NCI-H1436 (cell line): ENCODE results near the gene LOXHD1.

Experiments used
- DNase-seq: peaks from one replicate; lab custom pipeline; 2025; lab: John Stamatoyannopoulos, UW

Gene LOXHD1

GRCh38 chr18:46449033-46449432 lies 208.0 kb downstream of the LOXHD1 start:
- DNase-seq = no peak

DNA sequence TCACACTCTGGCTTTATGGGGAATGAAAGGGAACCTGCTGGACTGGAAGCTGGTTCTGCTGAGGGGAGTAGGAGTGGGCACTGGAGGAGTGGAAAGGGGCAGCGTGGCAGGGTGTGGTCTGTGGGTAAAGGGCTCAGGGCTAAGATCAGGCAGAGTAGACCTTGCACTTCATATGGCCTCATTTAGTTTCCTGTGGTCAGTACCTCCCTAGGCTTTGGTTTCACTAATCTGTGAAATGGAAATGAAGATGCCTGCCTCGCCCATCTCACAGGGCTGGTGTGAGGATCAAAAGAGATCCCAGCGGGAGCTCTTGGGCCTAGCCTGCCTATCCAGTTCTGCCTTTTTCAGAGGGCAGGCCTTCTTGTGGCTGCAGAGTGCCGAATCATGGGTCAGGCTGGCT lies 208.7 kb downstream of the LOXHD1 start:
- no peak for DNase-seq

- DNase-seq = no peak
These were observed 209.2 kb downstream of the LOXHD1 start for GRCh38 chr18:46447792-46448191.

- DNase-seq = no peak
These were observed 209.7 kb downstream of the LOXHD1 start for GRCh38 chr18:46447323-46447722.

DNA sequence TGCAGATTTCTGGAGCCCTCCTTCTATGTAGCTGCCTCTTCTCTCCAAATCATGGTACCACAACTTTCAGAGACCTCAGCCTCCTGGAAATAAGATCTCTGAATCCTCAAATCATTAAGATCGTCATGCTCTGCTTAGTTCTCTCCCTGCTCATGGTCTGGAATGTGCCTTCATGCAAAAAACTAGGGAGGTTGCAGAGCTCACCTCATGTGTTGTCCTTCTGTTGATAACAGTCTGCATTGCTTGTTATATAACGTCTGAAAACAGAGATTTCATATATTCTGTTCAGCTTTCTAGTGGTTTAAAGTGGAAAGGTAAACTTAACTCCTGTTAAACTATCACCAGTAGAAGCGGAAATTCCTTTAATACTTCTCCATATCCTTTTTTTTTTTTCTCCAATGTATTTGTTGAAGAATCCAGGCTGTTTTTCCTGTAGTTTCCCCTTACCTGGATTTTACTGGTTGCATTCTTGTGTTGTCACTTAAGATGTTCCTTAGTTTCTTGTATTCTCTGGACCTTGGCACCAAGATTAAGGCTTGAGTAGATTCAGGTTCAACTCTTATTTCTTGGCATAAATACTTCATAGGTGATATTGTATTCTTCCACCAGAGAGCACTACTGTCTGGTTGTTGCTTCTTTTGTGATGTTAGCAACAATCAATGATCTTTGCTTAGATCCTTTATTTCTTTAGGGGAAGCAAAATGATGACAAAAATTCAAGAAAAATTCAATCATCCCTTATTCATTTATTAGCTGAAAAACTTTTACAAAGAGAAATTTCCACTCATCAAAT lies 211.3 kb downstream of the LOXHD1 start:
- DNase-seq = no peak

DNA sequence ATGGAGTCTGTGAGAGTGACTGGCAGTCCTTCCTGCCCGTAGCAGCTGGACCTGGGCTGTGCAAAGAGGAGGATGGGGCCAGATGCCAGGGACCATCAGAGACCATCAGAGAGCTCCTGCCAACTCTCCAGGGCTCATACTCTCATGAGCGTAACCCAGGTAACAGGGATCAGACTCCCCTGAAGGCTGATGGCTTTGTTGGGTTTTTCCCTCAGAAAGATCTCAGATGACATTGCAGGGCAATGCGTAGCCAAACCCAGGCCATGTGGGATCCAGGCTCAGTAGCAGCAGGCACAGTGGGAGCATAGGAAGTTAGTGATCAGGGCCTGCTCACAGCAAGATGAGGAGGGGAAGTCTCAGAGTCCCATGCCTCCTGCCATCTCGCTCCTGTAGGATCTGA lies 218.0 kb downstream of the LOXHD1 start:
- no peak for DNase-seq

- no peak for DNase-seq
These were observed 220.0 kb downstream of the LOXHD1 start for GRCh38 chr18:46437061-46437460.

DNA sequence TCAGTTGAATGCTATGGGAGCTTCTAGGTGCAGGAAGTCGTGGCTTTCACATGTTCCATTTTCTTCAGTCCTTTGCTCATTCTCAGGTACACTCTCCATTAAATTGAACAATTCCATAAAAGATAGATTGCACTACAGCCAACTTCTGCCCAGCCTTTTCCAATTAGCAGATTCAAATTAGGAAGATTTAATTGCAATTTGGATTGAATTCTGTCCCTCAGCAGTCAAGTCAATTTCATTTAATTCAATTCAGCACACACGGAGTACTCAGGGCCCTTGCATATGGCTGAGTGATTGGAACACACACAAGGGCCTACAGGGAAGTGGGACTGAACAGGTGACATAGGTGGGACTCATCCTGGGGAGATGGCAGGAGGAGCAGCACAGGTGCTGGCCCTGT lies 220.4 kb downstream of the LOXHD1 start:
- no peak for DNase-seq

DNA sequence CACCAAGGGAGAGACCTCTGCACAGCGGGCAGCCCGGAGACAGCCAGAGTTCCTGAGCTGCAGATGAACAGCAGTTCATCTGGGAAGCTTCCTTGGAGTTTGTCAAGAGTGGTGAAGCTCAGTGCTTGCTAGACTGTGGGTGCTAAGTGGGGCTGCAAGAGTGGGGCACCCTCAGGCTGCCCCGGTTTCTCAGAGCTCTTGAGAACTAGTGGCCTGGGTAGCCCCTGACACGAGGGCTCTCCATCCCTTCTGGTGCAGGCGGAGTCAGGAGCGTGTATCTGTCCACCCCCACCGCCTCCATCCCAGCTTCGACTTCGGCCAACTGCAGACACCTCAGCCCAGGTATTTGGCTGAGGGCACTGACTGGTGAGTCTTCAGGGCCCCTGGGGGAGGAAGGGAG lies 222.0 kb downstream of the LOXHD1 start:
- DNase-seq = no peak

- no peak for DNase-seq
These were observed 222.4 kb downstream of the LOXHD1 start for GRCh38 chr18:46434629-46435028.

DNA sequence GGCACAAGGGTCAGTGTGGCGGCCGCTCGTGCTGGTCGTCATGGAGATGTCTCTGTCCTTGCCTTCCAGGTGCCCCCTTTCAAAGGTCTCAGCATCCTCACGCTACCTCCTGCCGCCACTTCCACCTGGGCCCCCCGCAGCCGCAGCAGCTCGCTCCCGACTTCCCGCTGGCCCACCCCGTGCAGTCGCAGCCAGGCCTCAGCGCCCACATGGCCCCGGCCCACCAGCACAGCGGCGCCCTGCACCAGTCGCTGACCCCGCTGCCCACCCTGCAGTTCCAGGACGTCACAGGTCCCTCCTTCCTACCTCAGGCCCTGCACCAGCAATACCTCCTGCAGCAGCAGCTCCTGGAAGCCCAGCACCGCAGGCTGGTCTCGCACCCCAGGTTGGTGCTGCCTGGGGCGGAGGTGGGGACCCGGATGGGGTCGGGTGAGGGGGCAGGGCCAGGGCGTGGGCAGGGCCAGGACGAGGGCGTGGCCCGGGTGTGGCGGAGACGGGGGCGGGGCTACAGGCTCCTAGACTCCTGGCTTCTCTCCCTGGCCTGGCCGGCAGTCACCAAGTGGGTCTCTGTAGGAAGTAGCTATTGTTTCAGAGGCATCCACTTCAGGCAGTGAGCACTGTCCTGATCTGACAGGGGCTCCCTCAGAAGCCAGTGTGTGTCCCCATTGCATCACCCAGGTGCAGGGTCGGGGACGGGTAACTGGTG lies 223.7 kb downstream of the LOXHD1 start:
- no peak for DNase-seq

GRCh38 chr18:46431522-46432171 lies 225.4 kb downstream of the LOXHD1 start:
- DNase-seq = no peak

DNA sequence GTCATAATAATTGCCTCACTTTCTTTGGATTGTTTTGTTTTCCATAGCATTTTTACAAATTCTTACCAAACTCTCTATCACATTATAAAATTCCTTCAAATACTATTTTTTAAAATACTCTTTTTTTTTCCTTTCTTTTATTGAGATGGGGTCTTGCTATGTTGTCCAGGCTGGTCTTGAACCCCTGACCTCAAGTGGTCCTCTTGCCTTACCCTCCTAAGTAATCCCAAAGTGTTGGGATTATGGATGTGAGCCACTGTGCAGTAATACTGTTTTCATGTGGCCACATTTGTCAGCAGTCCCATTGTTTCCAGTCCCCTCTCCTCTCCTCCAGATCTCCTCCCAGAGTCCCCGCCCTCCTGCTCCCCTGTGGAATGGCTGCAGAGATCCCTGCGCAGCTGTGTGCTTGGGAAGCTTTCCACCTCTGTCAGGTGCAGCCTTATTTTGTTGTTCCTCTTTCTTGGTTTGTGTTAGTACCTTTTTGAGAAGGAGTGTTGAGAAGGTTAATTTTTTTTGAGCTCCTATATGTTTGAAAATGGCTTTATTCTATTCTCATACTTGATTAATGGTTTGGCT lies 227.3 kb downstream of the LOXHD1 start:
- no peak for DNase-seq

DNA sequence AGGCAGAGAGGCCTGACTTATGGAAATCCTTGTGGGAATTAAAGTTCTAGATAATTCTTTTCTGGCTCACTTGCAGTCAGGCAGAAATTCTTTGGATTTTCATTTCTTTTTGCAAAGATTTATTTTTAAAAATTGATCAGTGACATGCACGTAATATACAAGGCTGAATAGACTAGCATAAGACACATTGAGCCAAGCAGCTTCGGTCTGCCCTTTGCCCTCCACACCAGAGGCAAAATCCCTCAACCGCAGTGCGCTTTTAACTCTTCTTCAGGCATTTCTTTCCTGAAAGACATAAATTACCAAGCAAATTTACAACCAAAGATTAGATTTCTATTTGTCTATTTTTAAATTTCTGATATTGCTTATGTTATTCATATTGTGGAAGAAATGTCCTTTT lies 227.9 kb downstream of the LOXHD1 start:
- no peak for DNase-seq

DNA sequence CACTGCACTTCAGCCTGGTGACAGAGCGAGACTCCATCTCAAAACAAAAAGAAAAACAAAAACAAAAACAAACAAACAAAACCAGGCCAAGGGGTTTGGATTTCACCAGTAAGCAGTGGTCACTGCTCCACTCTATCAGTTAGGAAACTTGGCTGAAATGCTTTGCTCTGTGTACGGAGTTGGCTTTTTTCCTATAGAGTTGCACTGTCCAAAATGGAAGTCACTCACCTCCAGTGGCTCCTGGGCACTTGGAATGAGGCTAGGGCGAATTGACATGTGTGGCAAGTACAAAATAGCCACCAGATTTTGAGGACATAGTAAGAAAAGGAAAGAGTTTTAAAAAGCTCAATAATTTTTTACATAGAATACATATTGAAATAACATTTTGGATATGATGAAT lies 228.7 kb downstream of the LOXHD1 start:
- DNase-seq = no peak

GRCh38 chr18:46427216-46427995 lies 229.6 kb downstream of the LOXHD1 start:
- no peak for DNase-seq
